K562 (cell line): ENCODE results near the gene LIMK1. TPM values are rescaled to one million over a fixed set of nuclear protein-coding genes. Genes with fewer than 3 reads are reported as not detected.

Experiments used
- ATF7 ChIP-seq: fragments of 450-650 bp; IDR thresholded peaks from 2 replicates; pipeline ENCODE4 v1.7.1; 2014; ENCODE audit warnings: mild to moderate bottlenecking, moderate library complexity
- CBX1 ChIP-seq: sonication (generic); IDR thresholded peaks from 2 replicates; pipeline ENCODE4 v1.6.1; 2016; ENCODE audit warnings: antibody characterized with exemption, low read depth, mild to moderate bottlenecking
- FIP1L1 ChIP-seq: fragments of 200-400 bp; formaldehyde crosslinking; IDR thresholded peaks from 2 replicates; pipeline ENCODE4 v1.6.1; 2018; ENCODE audit warnings: mild to moderate bottlenecking, low read depth, low read length; ENCODE audit not compliant: poor library complexity, severe bottlenecking
- PHF20 ChIP-seq: fragments of 450-650 bp; IDR thresholded peaks from 2 replicates; pipeline ENCODE4 v1.6.1; 2018; ENCODE audit not compliant: partially characterized antibody
- PHF8 ChIP-seq: fragments of 200-600 bp; sonication (generic); IDR thresholded peaks from 2 replicates; pipeline ENCODE4 v1.6.1; 2012; ENCODE audit warnings: mixed run types, mild to moderate bottlenecking, inconsistent platforms, low read length, moderate library complexity, borderline replicate concordance
- POLR2A ChIP-seq: fragments of 450-650 bp; conservative IDR thresholded peaks from 2 replicates; pipeline ENCODE4 v1.6.1; 2016
- POLR2G ChIP-seq: fragments of 200-400 bp; formaldehyde crosslinking; IDR thresholded peaks from 2 replicates; pipeline ENCODE4 v1.6.1; 2017; ENCODE audit warnings: low read depth, mild to moderate bottlenecking, antibody characterized with exemption, low read length, moderate library complexity
- RB1 ChIP-seq: fragments of 450-650 bp; IDR thresholded peaks from 2 replicates; pipeline ENCODE4 v1.6.1; 2017; ENCODE audit warnings: low read depth, mild to moderate bottlenecking
- STAT5A ChIP-seq: IDR thresholded peaks from 2 replicates; pipeline ENCODE4 v1.6.1; 2012; ENCODE audit warnings: low read length, inconsistent platforms, borderline replicate concordance
- SUPT5H ChIP-seq: fragments of 450-650 bp; IDR thresholded peaks from 2 replicates; pipeline ENCODE4 v1.6.1; 2016
- TBP ChIP-seq: optimal IDR thresholded peaks from 2 replicates; pipeline ENCODE3; 2011; ENCODE audit warnings: low read depth, low read length, improper control_type of control experiment
- TFAP4 ChIP-seq: sonication (generic); formaldehyde crosslinking; IDR thresholded peaks from 2 replicates; pipeline ENCODE4 v1.8.0; 2022; ENCODE audit warnings: missing genetic modification reagents, mild to moderate bottlenecking, moderate library complexity, borderline replicate concordance
- YY1 ChIP-seq, 3 experiments: IDR thresholded peaks; 2 replicates each; pipeline ENCODE4 v1.6.1; 2011; ENCODE audit warnings: low read length in 2 of 3, mild to moderate bottlenecking in 2 of 3, moderate library complexity in 2 of 3, borderline replicate concordance in 1 of 3, control low read depth in 1 of 3, low read depth in 1 of 3; ENCODE audit not compliant: insufficient read depth in 3 of 3, insufficient replicate concordance in 2 of 3, control insufficient read depth in 1 of 3, insufficient read length in 1 of 3; ENCODE audit errors: extremely low read depth in 1 of 3
- ZBTB11 ChIP-seq, 3 experiments: fragments of 200-800 bp in 1 of 3; fragments of 250-450 bp in 1 of 3; fragments of 450-650 bp in 1 of 3; sonication (Bioruptor Pico) in 1 of 3; sonication (Bioruptor generic) in 1 of 3; formaldehyde crosslinking in 1 of 3; IDR thresholded peaks; 2 replicates each; pipeline versions ENCODE4 v1.6.1 to v1.8.0; 2016 to 2022; ENCODE audit warnings: mild to moderate bottlenecking in 2 of 3, missing genetic modification characterization in 2 of 3, missing compliant biosample characterization in 1 of 3, moderate library complexity in 1 of 3
- ZNF24 ChIP-seq: fragments of 450-650 bp; IDR thresholded peaks from 2 replicates; pipeline ENCODE4 v1.6.1; 2016
- polyA plus RNA-seq, 8 experiments: library from polyadenylated mRNA; depleted of rRNA in 4 of 8; stranded (reverse) in 5 of 8; unstranded in 3 of 8; fragments of >200 nt; fragmentation: Nextera tagmentation in 2 of 8; fragmentation: Illumina TruSeq in 1 of 8; extraction: Ambion mirVana in 2 of 8; extraction: Trizol in 1 of 8; gene quantifications; 2 replicates each; pipeline versions ENCODE4 v1.2.1 to v1.2.3, GENCODE V29; 2011 to 2014; ENCODE audit warnings: inconsistent platforms in 1 of 8, missing spikeins in 1 of 8
- total RNA-seq, 7 experiments: library from RNA; depleted of rRNA in 6 of 7; stranded (reverse); fragments of >200 nt in 6 of 7; fragmentation: Illumina TruSeq in 2 of 7; extraction: Trizol in 2 of 7; gene quantifications; 2 replicates each; pipeline versions ENCODE4 v1.2.1 to v1.2.3, GENCODE V29; 2011 to 2021; ENCODE audit warnings: low replicate concordance in 1 of 7
- TF ChIP-seq, protein P1 (sequence below), 2 experiments: IDR thresholded peaks; 2 replicates each; pipeline ENCODE4 v1.6.1; 2011; ENCODE audit warnings: borderline replicate concordance in 1 of 2, control low read depth in 1 of 2, low read depth in 1 of 2, low read length in 1 of 2, mild to moderate bottlenecking in 1 of 2, mixed read lengths in 1 of 2, moderate library complexity in 1 of 2; ENCODE audit not compliant: insufficient read depth in 1 of 2, insufficient read length in 1 of 2, poor library complexity in 1 of 2, severe bottlenecking in 1 of 2; ENCODE audit errors: extremely low read depth in 1 of 2

LIMK1 gene
- total and polyA plus RNA-seq, 9 of the 15 experiments (the other 6 are each of a cell fraction or from before 2014, with no cell fraction given), result 0.14 to 30.0 (median 15.9) TPM

GRCh38 chr7:74083117-74083876, at the start of gene LIMK1 (continued):
- TF ChIP-seq, protein P1, sequence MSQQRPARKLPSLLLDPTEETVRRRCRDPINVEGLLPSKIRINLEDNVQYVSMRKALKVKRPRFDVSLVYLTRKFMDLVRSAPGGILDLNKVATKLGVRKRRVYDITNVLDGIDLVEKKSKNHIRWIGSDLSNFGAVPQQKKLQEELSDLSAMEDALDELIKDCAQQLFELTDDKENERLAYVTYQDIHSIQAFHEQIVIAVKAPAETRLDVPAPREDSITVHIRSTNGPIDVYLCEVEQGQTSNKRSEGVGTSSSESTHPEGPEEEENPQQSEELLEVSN (IDR thresholded peaks at IDR 0.05; ENCODE audit: borderline replicate concordance in 1 of 2, extremely low read depth in 1 of 2, insufficient read depth in 1 of 2, insufficient read length in 1 of 2, low read depth in 1 of 2, low read length in 1 of 2, poor library complexity in 1 of 2, severe bottlenecking in 1 of 2), result peak in 1 of 2 experiments; percentile 59
- peak; percentile 86 for TF ChIP-seq POLR2G
- TF ChIP-seq PHF20, result peak; percentile 59
- TF ChIP-seq SUPT5H, result peak; percentile 56
- TF ChIP-seq YY1 (IDR thresholded peaks at IDR 0.05; ENCODE audit: borderline replicate concordance in 1 of 3, control insufficient read depth in 1 of 3, extremely low read depth in 1 of 3, insufficient read depth in 3 of 3, insufficient read length in 1 of 3, insufficient replicate concordance in 2 of 3, low read depth in 1 of 3, low read length in 2 of 3), result peak in 1 of 3 experiments; percentile 16
- peak; percentile 25 for TF ChIP-seq TBP
- peak; percentile 77 for TF ChIP-seq POLR2A
- peak; percentile 60; the same call in 1 of the 2 replicates for TF ChIP-seq PHF8
- TF ChIP-seq ZNF24, result peak; percentile 97
- peak; percentile 25; the same call in 1 of the 2 replicates for TF ChIP-seq CBX1
- peak in 2 of 3 experiments; percentile 44 to 89; a peak in 3 of 6 replicates for TF ChIP-seq ZBTB11 (CRISPR knock-in tag; IDR thresholded peaks at IDR 0.05)
- TF ChIP-seq ATF7, result 0 out of 2 replicates have a peak, but pooled peaks have one; percentile 17
- peak; percentile 72 for TF ChIP-seq FIP1L1
- peak; percentile 37; the same call in 1 of the 2 replicates for TF ChIP-seq RB1
- TF ChIP-seq STAT5A, result no peak
- TF ChIP-seq TFAP4 (CRISPR knock-in tag), result peak; percentile 85; the same call in 1 of the 2 replicates
